SJCRH30 (cell line): ENCODE measurements around the gene SCART1. TPM values are rescaled to one million over a fixed set of nuclear protein-coding genes. Genes with fewer than 3 reads are reported as not detected.

ENCODE experiments used
- DNase-seq, 2 experiments: peaks; one replicate each; pipeline ENCODE4 v3.0.0-alpha.2; 2015 to 2020
- H3K27ac ChIP-seq: fragments of 250-450 bp; sonication (Bioruptor Pico); 2 replicates; pipeline ENCODE4 v1.5.1; 2020; ENCODE audit warnings: mild to moderate bottlenecking, moderate library complexity
- H3K27me3 ChIP-seq: fragments of 250-450 bp; sonication (Bioruptor Pico); 2 replicates; pipeline ENCODE4 v1.5.1; 2020; ENCODE audit warnings: mild to moderate bottlenecking, moderate library complexity
- H3K36me3 ChIP-seq: fragments of 250-450 bp; sonication (Bioruptor Pico); 2 replicates; pipeline ENCODE4 v1.5.1; 2020; ENCODE audit warnings: mild to moderate bottlenecking, moderate library complexity
- H3K4me1 ChIP-seq: fragments of 250-450 bp; sonication (Bioruptor Pico); 2 replicates; pipeline ENCODE4 v1.5.1; 2020; ENCODE audit warnings: mild to moderate bottlenecking, moderate library complexity
- H3K4me3 ChIP-seq: fragments of 250-450 bp; sonication (Bioruptor Pico); 2 replicates; pipeline ENCODE4 v1.5.1; 2020; ENCODE audit warnings: mild to moderate bottlenecking, moderate library complexity
- H3K9me3 ChIP-seq: fragments of 250-450 bp; sonication (Bioruptor Pico); replicated peaks from 2 replicates; pipeline ENCODE4 v1.5.1; 2020; ENCODE audit warnings: mild to moderate bottlenecking, moderate library complexity
- total RNA-seq: library from RNA; depleted of rRNA; stranded (reverse); fragments of >200 nt; shearing (Covaris generic); gene quantifications from 2 replicates; pipeline ENCODE4 v1.2.3, GENCODE V29; 2014

The SCART1 gene
- total RNA-seq, 1 experiment from 2014 or later = 0.34 TPM

DNA sequence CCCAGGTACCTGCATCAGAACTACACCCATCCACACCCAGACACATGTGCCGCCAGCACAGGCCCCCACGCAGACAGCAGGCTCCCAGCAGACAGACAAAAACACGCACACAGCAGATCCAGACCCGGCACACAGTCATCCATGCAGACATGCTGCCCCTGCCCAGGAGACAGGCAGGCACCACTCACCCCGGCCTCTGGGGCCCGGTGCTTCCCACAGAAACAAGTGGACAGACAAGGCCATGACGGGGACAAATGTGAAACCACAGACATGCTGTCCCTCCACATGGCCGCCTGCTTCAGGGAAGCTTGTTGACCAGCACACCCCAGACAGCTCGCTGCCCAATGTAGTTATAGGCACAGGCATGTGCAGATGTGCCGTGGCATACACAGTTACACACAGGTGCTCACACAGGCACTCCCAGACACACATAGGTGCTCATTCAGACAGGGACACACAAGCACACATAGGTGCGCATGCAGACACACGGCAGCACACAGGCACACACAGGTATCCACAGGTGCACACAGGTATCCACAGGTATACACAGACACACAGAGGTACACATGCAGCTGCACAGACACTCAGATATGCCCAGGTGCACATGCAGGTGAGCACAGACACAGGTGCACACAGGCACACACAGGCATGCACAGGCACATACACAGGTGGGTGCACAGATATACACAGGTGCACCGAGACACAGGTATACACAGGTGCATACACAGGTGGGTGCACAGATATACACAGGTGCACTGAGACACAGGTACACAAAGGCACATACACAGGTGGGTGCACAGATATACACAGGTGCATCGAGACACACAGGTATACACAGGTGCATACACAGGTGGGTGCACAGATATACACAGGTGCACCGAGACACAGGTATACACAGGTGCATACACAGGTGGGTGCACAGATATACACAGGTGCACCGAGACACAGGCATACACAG, 10.5 kb upstream of the SCART1 start:
- Histone ChIP-seq H3K27ac (no peak overlapping the region), H3K9me3 (no peaks in the 10 kb centered on the region), H3K36me3 (no peaks in the 10 kb centered on the region), H3K4me3 (no peak overlapping the region), H3K4me1 (no peaks in the 10 kb centered on the region), H3K27me3 (no peaks in the 10 kb centered on the region)
- DNase-seq = no peak

DNA sequence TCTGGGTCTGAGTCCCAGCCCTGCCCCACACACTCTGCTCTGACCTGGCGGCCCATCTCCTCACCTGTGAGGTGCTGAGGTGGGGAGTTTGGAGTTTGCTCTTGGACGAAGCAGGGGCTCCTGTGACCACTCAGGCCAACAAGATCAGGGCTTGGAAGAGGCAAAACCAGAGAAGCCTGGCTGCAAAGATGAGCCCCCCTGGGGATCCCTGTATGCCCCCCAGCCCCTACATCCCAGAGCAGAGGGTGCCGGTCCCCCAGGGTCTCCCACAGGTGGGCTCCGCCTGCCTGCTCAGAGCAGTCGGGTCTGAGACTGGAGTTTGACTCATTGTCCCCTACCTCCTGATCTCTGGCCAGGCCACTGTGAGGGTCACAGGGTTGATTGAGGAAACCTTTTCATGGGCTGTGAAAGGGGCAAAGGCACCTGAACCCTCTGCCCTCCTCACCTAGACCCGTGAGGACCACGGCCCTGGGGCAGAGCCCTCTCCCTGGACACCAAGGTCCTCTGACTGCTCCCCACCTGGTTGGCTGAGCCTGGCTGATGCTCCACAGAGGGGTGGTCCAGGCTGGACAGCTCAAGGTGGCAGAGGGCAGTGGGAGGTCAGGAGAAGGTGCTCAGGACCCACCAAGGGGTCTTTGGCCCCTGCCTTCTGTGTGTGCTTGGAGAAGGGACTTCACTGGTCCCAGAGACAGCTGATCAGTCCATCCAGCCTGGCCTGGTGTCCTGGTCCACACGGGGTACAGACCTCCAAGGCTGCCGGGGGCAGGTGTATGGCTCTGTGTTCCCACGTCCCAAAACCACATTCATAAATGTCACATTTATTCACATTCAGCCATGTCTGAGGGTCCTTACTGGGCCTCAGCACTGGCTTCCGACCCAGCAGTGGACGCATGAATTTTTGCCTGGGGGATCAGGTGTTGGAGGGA, 9.1 kb upstream of the SCART1 start:
- H3K36me3 ChIP-seq = no peaks in the 10 kb centered on the region
- H3K27ac ChIP-seq = no peak overlapping the region
- H3K9me3 ChIP-seq = no peaks in the 10 kb centered on the region
- no peak for DNase-seq
- no peak overlapping the region for H3K4me3 ChIP-seq
- H3K27me3 ChIP-seq = no peaks in the 10 kb centered on the region
- H3K4me1 ChIP-seq = no peaks in the 10 kb centered on the region

DNA sequence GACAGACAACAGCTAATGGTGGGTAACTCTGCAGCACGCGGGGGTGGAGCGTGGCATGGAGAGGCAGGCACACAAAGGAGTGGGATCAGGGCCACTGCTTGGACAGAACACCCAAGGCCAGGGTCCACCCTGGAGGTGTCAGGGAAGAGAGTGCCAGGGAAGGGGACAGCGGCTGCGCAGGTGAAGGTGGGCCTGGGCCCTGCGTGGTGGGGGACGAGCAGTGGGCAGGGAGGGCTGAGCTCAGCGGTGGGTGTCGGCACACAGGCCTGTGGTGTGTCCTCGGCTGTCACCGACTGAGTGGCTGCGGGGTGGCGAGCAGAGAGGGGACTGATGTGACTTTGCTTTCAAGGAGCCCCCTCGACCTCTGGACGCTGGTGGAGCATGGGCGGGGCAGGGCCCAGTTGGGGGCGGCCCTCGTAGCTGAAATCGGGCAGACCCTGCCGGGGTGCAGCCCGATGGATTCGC, 8.4 kb upstream of the SCART1 start:
- H3K4me1 ChIP-seq = no peaks in the 10 kb centered on the region
- no peaks in the 10 kb centered on the region for H3K27me3 ChIP-seq
- no peaks in the 10 kb centered on the region for H3K36me3 ChIP-seq
- H3K4me3 ChIP-seq = no peak overlapping the region
- no peak overlapping the region for H3K27ac ChIP-seq
- DNase-seq = no peak
- H3K9me3 ChIP-seq = no peaks in the 10 kb centered on the region

DNA sequence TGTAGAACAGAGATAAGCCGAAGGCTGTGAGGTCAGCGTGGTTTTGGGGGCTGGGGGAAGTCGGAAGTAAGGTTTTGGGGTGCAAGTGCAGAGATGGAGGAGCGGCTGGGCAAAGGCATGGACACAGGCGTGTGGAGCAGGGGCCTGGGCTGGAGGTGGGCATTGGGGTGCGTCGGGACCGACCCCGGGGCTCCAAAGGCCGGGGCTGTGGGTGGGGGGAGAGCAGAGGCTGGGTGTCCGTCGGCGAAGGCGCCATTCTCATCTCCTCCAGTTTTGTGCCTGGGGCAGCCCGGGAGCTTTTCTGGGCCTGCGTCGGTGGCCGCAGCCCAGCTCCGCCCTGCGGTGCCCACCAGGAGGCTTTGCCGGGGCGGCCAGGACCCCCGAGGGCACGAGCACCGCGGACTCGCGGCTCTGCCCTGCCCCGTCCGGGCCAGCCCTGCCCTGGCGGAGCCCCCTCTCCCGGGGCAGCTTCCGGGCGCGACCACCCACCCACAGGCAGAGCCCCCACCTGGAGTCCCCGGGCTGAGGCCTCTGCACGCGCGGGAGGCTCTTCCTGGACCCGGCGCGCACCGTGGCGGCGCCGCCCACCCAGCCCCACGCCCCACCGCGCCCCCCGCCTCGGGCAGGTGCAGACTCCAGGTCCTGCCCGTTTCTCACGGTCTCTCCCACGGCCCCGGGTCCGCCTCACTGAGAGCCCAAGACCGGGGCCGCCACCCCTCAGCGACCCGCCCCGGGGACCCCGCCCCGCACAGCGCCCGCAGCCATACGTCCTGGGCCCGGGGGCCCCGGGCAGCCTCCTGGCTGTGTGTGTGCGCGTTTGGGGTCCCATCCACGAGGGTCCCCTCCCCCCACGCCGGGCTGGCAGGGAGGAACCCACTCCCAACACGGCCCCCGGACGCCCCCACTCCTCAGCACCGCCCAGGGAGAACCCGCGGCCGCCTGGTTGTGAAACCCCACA, 7.7 kb upstream of the SCART1 start:
- no peak overlapping the region for H3K4me3 ChIP-seq
- no peaks in the 10 kb centered on the region for H3K9me3 ChIP-seq

DNA sequence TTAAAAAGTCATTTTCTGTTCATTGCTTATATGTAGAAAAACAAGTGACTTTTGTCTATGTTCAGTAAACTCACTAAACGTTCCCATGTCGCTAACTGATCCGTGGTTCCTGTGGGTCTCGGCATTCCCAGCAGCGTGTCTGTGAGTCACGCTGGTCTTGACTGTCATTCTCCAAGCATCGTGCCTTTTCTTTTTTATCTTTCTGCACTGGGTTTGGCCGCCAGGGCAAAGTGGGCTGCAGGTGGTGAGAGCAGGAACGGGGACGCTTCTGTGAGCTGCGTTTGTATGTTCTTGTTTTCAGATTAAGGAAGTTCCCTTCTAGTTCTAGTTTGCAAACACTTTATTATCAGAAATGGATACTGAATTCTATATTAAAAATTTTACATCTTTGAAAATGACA, 6.8 kb upstream of the SCART1 start:
- Histone ChIP-seq H3K27ac (no peak overlapping the region), H3K27me3 (no peaks in the 10 kb centered on the region), H3K9me3 (no peaks in the 10 kb centered on the region), H3K36me3 (no peaks in the 10 kb centered on the region), H3K4me1 (no peaks in the 10 kb centered on the region), H3K4me3 (no peak overlapping the region)
- DNase-seq = no peak

More for the DNA sequence above, 7.7 kb upstream of the SCART1 start:
- no peaks in the 10 kb centered on the region for H3K27me3 ChIP-seq
- no peaks in the 10 kb centered on the region for H3K36me3 ChIP-seq
- H3K4me1 ChIP-seq = no peaks in the 10 kb centered on the region
- no peak overlapping the region for H3K27ac ChIP-seq
- DNase-seq = no peak

DNA sequence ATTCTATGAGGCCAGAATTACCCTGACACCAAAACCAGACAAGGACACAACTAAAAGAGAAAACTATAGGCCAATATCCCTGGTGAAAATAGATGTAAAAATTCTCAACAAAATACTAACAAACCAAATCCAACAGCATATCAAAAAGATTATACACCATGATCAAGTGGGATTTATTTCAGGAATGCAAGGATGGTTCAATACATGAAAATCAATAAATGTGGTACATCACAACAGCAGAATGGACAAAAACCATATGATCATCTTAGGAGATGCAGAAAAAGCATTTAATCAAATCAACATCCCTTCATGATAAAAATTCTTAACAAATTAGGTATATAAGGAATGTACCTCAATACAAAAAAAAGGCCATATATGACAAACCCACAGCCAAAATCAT, 5.6 kb upstream of the SCART1 start:
- Histone ChIP-seq H3K4me3 (no peak overlapping the region), H3K27ac (no peak overlapping the region), H3K36me3 (no peaks in the 10 kb centered on the region), H3K9me3 (no peaks in the 10 kb centered on the region), H3K27me3 (no peaks in the 10 kb centered on the region), H3K4me1 (no peaks in the 10 kb centered on the region)
- DNase-seq = no peak

DNA sequence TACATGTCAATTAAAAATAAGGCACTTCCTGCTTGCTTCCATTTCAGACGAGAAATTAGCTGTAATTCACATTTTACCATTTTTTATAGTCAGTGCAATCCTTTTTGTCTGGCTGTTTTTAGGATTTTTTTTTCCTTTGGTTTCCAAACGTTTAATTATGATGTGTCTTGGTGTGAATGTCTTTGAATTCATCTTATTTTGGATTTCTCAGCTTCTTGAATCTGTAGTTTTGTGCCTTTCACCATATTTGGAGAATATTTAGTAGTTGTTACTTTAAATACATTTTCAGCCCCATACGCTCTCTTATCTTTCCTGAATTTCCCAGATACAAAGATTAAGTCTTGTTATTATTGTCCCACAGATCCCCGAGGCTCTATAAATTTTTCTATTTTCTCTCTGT, 2.4 kb upstream of the SCART1 start:
- no peaks in the 10 kb centered on the region for H3K27me3 ChIP-seq

DNA sequence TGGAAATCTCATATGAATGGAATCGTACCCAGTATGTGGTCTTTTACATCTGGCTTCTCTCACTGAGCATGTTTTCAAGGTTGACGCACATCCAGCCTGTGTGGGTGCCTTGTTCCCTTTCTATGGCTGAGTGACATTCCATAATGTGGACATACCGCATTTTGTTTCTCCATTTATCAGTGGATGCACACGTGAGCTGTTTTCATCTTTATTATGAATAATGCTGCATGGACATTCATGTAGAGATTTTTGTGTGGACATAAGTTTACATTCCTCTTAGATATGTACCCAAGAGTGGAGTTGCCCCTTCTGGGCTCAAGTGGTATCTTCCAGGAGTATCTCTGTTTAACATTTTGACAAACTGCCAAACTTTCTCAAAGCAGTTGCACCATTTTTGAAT, 1.3 kb upstream of the SCART1 start:
- Histone ChIP-seq H3K27ac (no peak overlapping the region), H3K27me3 (no peaks in the 10 kb centered on the region), H3K36me3 (no peaks in the 10 kb centered on the region), H3K9me3 (no peaks in the 10 kb centered on the region), H3K4me3 (no peak overlapping the region), H3K4me1 (no peaks in the 10 kb centered on the region)
- no peak for DNase-seq

More for the DNA sequence above, 2.4 kb upstream of the SCART1 start:
- H3K36me3 ChIP-seq = no peaks in the 10 kb centered on the region
- H3K9me3 ChIP-seq = no peaks in the 10 kb centered on the region
- H3K4me3 ChIP-seq = no peak overlapping the region
- no peaks in the 10 kb centered on the region for H3K4me1 ChIP-seq
- H3K27ac ChIP-seq = no peak overlapping the region
- no peak for DNase-seq

DNA sequence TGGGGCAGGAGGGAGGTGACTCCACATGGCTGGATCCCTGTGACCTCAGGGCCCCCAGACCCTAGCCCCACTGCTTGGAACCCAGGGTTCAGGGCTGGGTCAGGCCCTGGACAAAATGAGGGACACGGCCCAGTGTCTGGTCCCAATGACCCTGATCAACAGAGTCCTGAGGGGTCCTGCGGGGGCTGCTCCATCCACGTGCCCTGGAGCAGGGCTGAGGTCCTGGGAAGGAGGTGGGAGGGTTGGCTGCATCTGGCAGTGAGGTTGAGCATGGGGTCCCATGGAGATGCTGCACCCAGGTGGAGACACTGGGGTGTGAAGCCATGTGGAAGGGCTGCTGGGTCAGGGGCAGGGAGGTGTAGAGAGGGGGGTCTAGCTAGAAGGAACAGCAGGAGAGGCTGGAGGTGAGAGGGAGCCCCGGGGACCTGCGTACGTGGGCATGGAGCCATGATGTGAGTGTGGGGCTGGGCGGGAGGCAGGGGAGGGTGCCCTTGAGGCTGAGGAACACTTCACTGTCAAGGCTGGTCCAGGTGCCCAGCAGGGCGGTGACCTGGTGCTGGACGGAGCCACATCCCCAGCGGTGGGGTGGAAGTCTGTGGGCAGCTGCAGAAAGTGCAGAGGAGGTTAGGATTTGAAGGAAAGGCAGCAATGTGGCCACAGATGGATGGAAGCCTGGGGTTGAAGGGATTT, 604 bp downstream of the SCART1 start:
- H3K4me3 ChIP-seq = no peak overlapping the region
- no peaks in the 10 kb centered on the region for H3K4me1 ChIP-seq
- no peak for DNase-seq
- H3K27me3 ChIP-seq = no peaks in the 10 kb centered on the region
- H3K9me3 ChIP-seq = no peaks in the 10 kb centered on the region
- H3K36me3 ChIP-seq = no peaks in the 10 kb centered on the region
- H3K27ac ChIP-seq = no peak overlapping the region

DNA sequence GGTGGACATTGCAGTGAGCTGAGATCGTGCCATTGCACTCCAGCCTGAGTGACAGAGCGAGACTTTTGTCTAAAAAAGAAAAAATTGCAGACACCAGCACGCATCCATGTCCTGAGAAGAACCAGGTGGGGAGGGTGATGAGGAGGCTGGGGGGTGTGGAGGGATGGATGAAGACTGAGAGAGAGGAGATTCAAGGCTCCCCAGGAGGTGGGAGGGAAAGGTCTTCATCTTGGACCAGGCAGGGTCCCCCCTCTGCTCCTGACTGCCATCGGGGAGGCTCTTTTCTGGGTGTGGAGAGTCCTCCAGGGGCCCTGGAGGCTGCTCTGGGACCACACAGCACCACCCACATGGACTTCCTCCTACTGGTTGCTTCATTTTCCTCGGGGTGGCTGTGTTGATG, 1.5 kb downstream of the SCART1 start:
- Histone ChIP-seq H3K27ac (no peak overlapping the region), H3K27me3 (no peaks in the 10 kb centered on the region), H3K4me3 (no peak overlapping the region), H3K36me3 (no peaks in the 10 kb centered on the region), H3K9me3 (no peaks in the 10 kb centered on the region), H3K4me1 (no peaks in the 10 kb centered on the region)
- no peak for DNase-seq

DNA sequence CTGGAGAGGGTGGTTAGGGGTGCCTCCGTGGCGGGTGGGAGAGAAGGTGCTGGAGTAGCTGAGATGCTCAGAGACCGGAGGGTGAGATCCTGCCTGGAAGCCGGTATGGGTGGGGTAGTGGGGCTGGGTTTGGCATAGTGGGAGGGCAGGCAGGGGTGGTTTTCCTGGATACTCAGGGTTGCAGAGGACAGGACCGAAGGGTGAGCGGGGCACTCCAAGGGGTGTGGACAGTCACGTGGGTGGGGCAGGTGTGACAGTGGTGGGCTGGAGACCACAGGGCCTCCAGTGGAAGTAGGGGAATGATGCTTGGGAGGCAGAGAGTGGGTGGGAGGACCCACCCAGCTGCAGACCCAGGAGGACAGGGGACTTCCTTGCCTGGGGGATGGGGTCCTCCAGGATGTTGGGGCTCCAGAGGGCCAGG, 1.9 kb downstream of the SCART1 start:
- H3K4me3 ChIP-seq = no peak overlapping the region
- no peaks in the 10 kb centered on the region for H3K9me3 ChIP-seq
- H3K27me3 ChIP-seq = no peaks in the 10 kb centered on the region
- H3K27ac ChIP-seq = no peak overlapping the region
- no peaks in the 10 kb centered on the region for H3K36me3 ChIP-seq
- no peaks in the 10 kb centered on the region for H3K4me1 ChIP-seq
- no peak for DNase-seq

DNA sequence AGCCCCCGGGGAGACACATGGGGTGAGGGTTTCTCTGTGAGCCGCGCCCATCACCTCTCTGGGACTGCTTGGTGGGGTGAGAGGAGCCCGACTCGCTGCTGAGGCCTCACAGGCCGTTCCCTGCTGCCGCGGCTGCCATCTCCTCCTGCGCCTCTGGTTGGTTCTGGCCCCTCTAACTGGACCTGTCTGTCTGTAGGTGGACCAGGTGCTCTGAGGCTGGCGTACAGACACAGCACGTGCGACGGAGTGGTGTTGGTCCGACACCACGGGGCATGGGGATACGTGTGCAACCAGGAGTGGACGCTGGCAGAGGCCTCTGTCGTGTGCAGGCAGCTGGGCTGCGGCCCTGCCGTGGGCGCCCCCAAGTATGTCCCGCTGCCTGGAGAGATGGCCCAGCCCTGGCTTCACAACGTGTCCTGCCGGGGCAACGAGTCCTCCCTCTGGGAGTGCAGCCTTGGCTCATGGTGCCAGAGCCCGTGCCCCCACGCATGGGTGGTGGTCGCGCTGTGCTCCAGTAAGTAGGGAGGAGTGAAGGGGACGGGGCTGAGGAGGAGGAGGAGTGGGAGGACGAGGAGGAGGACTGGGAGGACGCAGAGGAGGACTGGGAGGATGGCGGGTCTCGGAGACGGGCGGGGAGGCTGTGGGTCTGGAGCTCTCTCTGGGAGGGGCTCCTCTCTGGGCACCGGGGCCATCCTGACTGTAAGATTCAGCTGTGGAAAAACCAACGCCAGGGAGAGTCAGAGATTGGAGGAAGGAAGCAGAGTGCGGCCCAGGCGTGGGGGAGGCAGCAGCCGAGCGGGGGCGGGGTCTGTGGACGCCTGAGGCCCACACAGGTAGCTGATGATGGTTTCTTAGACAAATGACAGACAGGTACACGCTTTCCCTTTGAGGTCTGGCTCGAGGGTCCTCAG, 2.6 kb downstream of the SCART1 start:
- H3K27me3 ChIP-seq = no peaks in the 10 kb centered on the region
- no peak overlapping the region for H3K27ac ChIP-seq
- H3K4me3 ChIP-seq = no peak overlapping the region
- H3K4me1 ChIP-seq = no peaks in the 10 kb centered on the region
- DNase-seq = no peak
- H3K9me3 ChIP-seq = no peaks in the 10 kb centered on the region
- H3K36me3 ChIP-seq = no peaks in the 10 kb centered on the region
